NCI-H2227 (cell line): ENCODE measurements around the gene SIL1.
"Not testable (repeated sequence)": the region's sequence is repeated elsewhere in the genome, so short reads cannot be mapped to it uniquely, and the experiment has no call there.

Experiments used
- DNase-seq: peaks from one replicate; lab custom pipeline; 2025; ENCODE audit not compliant: unreplicated experiment; lab: John Stamatoyannopoulos, UW

SIL1 gene

GRCh38 chr5:139197710-139198669, at the start of gene SIL1:
SIL1 (minus strand) TSS chr5:139198368; CDS start chr5:139127843, 70,525 bp downstream.
- DNase-seq = peak; percentile 95

GRCh38 chr5:139246394-139246793, 48.2 kb upstream of the SIL1 start:
- no peak for DNase-seq

GRCh38 chr5:139245637-139246339, 47.6 kb upstream of the SIL1 start:
- no peak for DNase-seq

GRCh38 chr5:139243425-139243970, 45.3 kb upstream of the SIL1 start:
- no peak for DNase-seq

GRCh38 chr5:139241139-139241538, 43.0 kb upstream of the SIL1 start:
- DNase-seq = no peak

- DNase-seq = no peak
Measured at GRCh38 chr5:139236479-139236878, 38.3 kb upstream of the SIL1 start.

GRCh38 chr5:139232147-139232724, 34.1 kb upstream of the SIL1 start:
- no peak for DNase-seq

GRCh38 chr5:139228201-139228803, 30.1 kb upstream of the SIL1 start:
- no peak for DNase-seq

- no peak for DNase-seq
Measured at GRCh38 chr5:139226131-139226530, 28.0 kb upstream of the SIL1 start.

- no peak for DNase-seq
Measured at GRCh38 chr5:139223481-139223880, 25.3 kb upstream of the SIL1 start.

GRCh38 chr5:139222346-139222745, 24.2 kb upstream of the SIL1 start:
- no peak for DNase-seq

- not testable (repeated sequence) for DNase-seq
Measured at GRCh38 chr5:139218038-139218437, 19.9 kb upstream of the SIL1 start.

- DNase-seq = no peak
Measured at GRCh38 chr5:139215107-139215975, 17.2 kb upstream of the SIL1 start.

- no peak for DNase-seq
Measured at GRCh38 chr5:139214646-139215045, 16.5 kb upstream of the SIL1 start.

- DNase-seq = no peak
Measured at GRCh38 chr5:139212906-139213305, 14.7 kb upstream of the SIL1 start.

- no peak for DNase-seq
Measured at GRCh38 chr5:139212486-139212885, 14.3 kb upstream of the SIL1 start.

- no peak for DNase-seq
Measured at GRCh38 chr5:139210585-139210984, 12.4 kb upstream of the SIL1 start.

- DNase-seq = peak; percentile 15
Measured at GRCh38 chr5:139207297-139208000, 9.3 kb upstream of the SIL1 start.

- DNase-seq = no peak
Measured at GRCh38 chr5:139205586-139205985, 7.4 kb upstream of the SIL1 start.
